HG02610 (cell line): ENCODE data around the gene DTWD1.
"Not testable (repeated sequence)": the region's sequence is repeated elsewhere in the genome, so short reads cannot be mapped to it uniquely, and the experiment has no call there.

Experiments used
- ATAC-seq: cut with Tn5 transposase; IDR thresholded peaks from one replicate; pipeline ENCODE4 v1.9.1; 2021; ENCODE audit warnings: mild to moderate bottlenecking, moderate library complexity; ENCODE audit not compliant: unreplicated experiment

The DTWD1 gene

GRCh38 chr15:49645277-49645676, 24.4 kb downstream of the DTWD1 start:
- ATAC-seq, result no peak

DNA sequence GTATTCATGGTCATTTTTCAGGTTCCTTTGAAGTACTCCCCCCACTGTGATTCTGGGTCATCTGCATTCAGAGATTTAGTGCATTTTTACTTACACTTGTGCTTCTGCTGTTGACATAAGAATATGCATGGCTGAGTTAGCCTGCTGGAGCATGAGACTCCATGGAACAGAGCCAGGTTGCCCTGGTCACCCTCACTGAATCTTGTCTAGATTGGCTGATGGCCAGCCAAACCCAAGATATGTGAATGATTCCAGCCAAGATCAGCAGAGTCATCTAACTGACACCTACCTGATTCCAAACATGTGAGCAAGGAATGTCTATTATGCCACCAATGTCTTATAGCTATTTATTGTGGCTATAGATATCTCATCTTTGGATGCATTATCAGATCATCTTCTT, 25.1 kb downstream of the DTWD1 start:
- no peak for ATAC-seq

GRCh38 chr15:49646891-49647290, 26.0 kb downstream of the DTWD1 start:
- ATAC-seq, result no peak

DNA sequence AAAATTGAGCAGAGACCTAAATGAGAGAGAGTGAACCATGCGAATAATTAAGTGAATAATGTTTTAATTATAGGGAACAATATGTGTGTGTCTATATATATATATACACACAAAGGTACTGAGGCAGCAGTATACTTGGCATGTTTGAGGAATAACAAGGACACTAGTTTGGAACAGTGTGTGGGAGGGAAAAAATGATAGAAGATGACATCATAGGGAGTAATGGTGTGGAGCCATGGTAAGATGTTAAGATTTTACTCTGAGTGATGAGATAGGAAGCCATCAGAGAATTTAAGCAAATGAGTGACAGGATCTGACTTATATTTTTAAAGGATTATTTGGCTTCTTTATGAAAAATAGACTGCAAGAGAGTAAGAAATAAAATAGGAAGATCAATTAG, 29.1 kb downstream of the DTWD1 start:
- no peak for ATAC-seq

- no peak for ATAC-seq
These were observed 29.8 kb downstream of the DTWD1 start for GRCh38 chr15:49650676-49651075.

DNA sequence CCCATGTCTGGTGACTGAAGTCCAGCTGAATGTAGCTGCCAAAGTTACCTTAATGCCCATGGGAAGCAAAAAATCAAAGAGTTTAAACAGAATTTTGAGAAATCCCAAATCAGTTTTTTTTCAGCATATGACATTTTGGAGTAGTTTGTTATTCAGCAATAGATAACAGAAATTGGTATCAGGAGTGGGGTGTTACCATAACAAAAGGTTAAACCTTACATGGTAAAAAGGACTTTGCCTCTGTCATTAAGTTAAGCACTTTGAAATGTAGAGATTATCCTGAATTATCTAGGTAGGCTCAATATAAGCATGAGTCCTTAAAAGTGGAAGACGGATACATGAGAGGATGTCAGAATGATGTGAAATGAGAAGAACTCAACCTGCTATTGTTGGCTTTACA, 32.1 kb downstream of the DTWD1 start:
- ATAC-seq, result no peak

DNA sequence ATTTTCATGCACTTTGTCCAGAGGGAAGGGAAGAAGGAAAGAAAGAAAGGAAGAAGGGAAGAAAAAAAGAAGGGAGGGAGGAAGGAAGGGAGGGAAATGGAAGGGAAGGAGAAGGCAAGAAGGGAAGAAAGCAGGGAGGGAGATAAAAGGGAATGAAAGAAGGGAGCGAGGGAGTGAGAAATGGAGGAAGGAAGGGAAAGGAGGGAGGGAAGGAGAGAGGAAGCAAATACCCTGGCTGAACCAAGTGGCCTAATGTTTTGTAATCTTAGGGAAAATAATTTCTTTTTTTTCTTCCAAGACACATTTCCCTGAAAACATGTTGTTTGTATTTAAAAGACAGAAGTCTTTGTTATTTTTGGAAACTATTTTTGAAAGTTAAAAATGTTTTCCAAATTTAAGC, 35.9 kb downstream of the DTWD1 start:
- no peak for ATAC-seq

GRCh38 chr15:49664716-49665115, 43.9 kb downstream of the DTWD1 start:
- ATAC-seq, result no peak

DNA sequence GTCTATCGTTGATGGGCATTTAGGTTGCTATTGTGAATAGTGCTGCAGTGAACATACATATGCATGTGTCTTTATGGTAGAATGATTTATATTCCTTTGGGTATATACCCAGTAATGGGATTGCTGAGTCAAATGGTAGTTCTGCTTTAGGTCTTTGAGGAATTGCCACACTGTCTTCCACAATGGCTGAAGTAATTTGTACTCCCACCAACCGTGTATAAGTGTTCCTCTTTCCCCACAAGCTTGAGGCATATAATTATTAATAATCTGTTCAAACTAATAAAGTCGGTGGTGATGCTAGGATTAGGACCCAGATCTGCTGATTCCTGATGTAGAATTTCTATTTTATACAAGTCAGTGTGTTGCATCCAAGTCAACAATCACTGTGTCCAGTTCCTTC, 45.6 kb downstream of the DTWD1 start:
- not testable (repeated sequence) for ATAC-seq

DNA sequence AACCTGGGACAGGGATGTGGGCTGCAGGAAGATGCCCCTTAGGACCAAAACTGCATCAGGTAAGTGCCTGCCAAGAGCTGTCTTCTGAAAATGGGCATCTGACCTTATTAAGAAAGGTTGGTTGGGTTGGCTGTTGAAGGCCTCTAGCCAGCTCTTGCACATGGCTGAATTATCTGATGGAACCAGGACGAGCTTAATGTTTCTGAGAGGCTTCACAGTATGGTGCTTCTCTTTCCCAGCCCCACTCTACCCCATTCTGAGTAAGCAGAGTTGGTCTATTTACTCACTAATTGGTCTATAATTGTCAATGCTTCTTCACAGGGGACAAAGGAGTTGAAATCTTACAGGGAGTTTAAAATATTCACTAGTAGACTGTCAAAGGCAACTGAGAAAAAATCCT, 48.4 kb downstream of the DTWD1 start:
- ATAC-seq, result no peak

GRCh38 chr15:49673861-49674260, 53.0 kb downstream of the DTWD1 start:
- no peak for ATAC-seq

DNA sequence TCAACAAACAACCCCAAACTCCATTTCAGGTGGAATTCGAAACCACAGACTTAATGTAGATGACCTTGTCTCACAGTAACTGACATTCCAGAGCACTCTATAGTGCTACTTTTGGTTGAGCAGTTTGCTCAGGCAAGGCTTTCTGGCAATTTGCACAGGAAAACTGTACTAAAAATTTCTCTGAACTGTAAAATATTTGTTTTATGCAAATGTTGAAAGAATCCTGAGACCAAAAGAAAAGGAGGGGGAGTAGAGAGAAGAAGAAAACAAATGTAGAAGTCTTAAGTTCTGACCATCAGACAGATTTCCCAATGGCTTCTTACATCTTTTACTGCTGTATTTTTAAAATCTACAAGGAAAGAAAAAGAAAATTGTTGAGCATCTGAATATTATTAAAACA, 53.5 kb downstream of the DTWD1 start:
- no peak for ATAC-seq

- ATAC-seq, result no peak
These were observed 54.2 kb downstream of the DTWD1 start for GRCh38 chr15:49675041-49675440.

DNA sequence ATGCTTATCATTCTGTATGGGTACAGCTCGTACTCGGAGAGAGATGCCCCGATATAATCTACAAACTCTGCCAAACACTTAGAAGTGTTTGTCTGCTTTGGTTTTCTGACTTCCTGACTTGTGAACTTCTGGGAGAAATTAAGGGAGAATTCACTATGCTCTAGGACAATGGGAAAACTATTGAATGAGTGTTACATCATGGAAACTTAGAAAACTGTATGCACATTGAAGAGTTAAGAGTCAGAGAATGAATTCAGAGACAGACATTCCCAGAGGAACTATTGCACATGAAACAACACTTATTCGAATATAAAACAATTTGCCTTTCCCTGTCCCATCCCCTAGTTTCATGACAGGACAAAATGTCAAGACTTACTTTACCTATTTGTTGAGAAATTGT, 57.8 kb downstream of the DTWD1 start:
- no peak for ATAC-seq

- ATAC-seq, result no peak
These were observed 65.8 kb downstream of the DTWD1 start for GRCh38 chr15:49686599-49686998.

DNA sequence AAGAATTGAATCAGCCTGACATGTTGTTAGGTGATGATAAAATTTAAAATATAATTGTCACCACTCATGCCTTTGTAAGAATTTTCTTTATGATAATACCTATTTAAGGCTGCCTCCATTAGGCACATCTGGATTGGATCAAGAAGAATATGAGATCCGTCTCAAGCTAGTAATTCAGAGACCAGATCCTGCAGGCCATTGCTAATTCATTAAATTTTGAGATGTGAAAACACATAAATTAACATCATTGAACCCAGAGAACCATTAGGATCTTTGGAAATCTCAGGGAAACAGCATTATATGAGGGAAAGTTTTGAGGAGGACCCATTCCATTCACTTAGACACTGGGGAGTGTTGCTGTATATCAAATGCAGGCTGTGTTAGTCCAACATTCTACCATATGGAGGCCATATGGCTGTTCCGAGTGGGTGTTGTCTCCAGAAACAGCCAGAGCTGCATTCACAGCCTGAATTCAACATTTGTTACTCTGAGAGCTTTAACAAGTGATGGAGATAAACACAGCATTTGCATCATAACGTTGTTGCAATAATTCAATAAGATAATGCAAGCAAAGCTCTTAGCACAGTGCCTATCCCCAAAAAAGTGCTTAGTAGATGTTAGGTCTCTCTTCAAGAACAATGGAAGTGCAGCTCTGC, 67.4 kb downstream of the DTWD1 start:
- ATAC-seq, result no peak

- no peak for ATAC-seq
These were observed 71.8 kb downstream of the DTWD1 start for GRCh38 chr15:49692514-49693090.

DNA sequence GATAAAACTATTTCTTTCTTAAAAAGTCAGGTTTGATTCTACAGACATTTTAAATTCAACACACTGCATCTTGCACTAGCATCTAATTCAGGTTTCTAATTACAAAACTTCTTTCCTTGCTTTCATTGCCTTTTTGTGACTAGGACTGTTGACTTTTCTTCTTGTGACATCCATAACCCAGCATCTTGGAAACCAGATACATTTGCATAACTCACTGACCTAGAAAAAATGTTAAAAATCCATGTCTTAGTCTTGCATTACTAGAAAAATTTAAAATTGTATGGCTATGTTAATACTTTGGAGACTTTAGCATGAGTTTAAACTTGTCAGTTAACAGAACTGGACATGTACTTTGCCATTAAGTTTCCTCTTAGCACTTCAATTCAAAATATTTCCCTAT, 72.7 kb downstream of the DTWD1 start:
- ATAC-seq, result no peak

DNA sequence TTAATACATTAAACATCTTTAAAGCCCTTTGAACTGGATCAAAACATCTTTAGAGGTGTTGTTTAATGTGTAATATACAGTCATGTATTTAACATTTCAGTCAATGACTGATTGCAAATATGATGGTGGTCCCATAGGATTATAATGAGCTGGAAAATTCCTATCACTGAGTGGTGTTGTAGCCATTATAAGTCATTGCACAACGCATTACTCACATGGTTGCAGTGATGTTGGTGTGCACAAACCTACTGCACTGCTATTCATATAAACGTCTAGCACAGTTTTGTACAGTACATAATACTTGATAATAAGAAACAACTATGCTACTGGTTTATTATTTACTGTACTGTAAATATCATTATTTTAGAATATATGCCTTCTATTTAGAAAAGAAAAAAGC, 75.6 kb downstream of the DTWD1 start:
- no peak for ATAC-seq

DNA sequence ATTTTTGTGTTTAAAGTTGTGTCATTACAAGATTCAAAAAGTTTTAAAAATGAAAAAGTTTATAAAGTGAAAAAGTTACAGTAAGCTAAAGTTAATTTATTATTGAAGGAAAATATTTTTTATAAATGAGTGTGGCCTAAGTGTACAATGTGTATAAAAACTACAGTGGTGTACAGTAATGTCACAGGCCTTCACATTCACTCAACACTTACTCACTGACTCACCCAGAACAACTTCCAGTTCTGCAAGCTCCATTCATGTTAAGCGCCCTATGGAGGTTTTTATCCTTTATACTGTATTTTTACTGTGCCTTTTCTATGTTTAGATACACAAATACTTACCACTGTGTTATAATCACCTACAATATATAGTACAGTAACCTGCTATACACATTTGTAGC, 76.3 kb downstream of the DTWD1 start:
- no peak for ATAC-seq

GRCh38 chr15:49702982-49703381, 82.1 kb downstream of the DTWD1 start:
- ATAC-seq, result not testable (repeated sequence)
